ENCODE data around the gene DNAJC18.

GRCh38 chr5:139396691-139397090 lies 42.6 kb downstream of the DNAJC18 start:
- TF ChIP-seq CTCF (IDR thresholded peaks at IDR 0.05) (no peak), POLR2A (IDR thresholded peaks at IDR 0.05) (no peak)
